Upper lobe of left lung (tissue), 6 donors: ENCODE results near the gene RIT2. TPM values are rescaled to one million over a fixed set of nuclear protein-coding genes. Genes with fewer than 3 reads are reported as not detected.
"Not testable (repeated sequence)": the region's sequence is repeated elsewhere in the genome, so short reads cannot be mapped to it uniquely, and the experiment has no call there.

Experiments
- ATAC-seq, 2 donors: fragments of 200-7000 bp; cut with Tn5 transposase; one replicate each; pipeline ENCODE4 v1.9.1; 2022; ENCODE audit warnings: mild to moderate bottlenecking in 2 of 2, moderate library complexity in 2 of 2; ENCODE audit not compliant: low FRiP score in 2 of 2
- DNase-seq, 2 donors: peaks; one replicate each; pipeline ENCODE4 v3.0.0-alpha.2; 2019 to 2020
- H3K27ac ChIP-seq, 4 donors: fragments of 200-600 bp; sonication (generic); one replicate each; pipeline ENCODE4 v1.5.1; 2016 to 2019
- H3K27me3 ChIP-seq, 4 donors: fragments of 200-600 bp; sonication (generic); one replicate each; pipeline ENCODE4 v1.5.1; 2017 to 2019
- H3K36me3 ChIP-seq, 4 donors: fragments of 200-600 bp; sonication (generic); one replicate each; pipeline ENCODE4 v1.5.1; 2016 to 2019
- H3K4me1 ChIP-seq, 4 donors: fragments of 200-600 bp; sonication (generic); one replicate each; pipeline ENCODE4 v1.5.1; 2018 to 2019
- H3K4me3 ChIP-seq, 4 donors: fragments of 200-600 bp; sonication (generic); one replicate each; pipeline ENCODE4 v1.5.1; 2017 to 2019; ENCODE audit warnings: mild to moderate bottlenecking in 2 of 4, moderate library complexity in 1 of 4
- H3K9me3 ChIP-seq, 4 donors: fragments of 200-600 bp; sonication (generic); one replicate each; pipeline ENCODE4 v1.5.1; 2018 to 2019
- CTCF ChIP-seq, 6 experiments: fragments of 450-650 bp in 4 of 6; fragments of 200-600 bp in 2 of 6; sonication (generic) in 2 of 6; IDR thresholded peaks; one replicate each; pipeline ENCODE4 v1.5.1; 2016 to 2019; ENCODE audit warnings: antibody characterized with exemption in 6 of 6
- EP300 ChIP-seq, 4 donors: sonication (generic); formaldehyde crosslinking; IDR thresholded peaks; one replicate each; pipeline ENCODE4 v1.5.1; 2017; ENCODE audit warnings: antibody characterized with exemption in 4 of 4, control low read depth in 2 of 4
- POLR2A ChIP-seq, 4 donors: fragments of 450-650 bp; IDR thresholded peaks; one replicate each; pipeline ENCODE4 v1.5.1; 2016 to 2017; ENCODE audit warnings: antibody characterized with exemption in 4 of 4, mild to moderate bottlenecking in 2 of 4
- POLR2AphosphoS5 ChIP-seq, 2 donors: sonication (generic); formaldehyde crosslinking; IDR thresholded peaks; one replicate each; pipeline ENCODE4 v1.5.1; 2017; ENCODE audit warnings: antibody characterized with exemption in 2 of 2
- WGBS, 2 donors: methylation state at CpG; one replicate each; pipeline ENCODE4 v1.1.5; 2017 to 2018; 5-methylcytosine and 5-hydroxymethylcytosine counted together
- total RNA-seq, 6 donors: library from RNA; depleted of rRNA in 4 of 6; stranded (reverse); fragments of >200 nt in 4 of 6; gene quantifications; one replicate each; pipeline versions ENCODE4 v1.1.0 to v1.2.1, GENCODE V29; 2016 to 2021
- donor health status: DM: no; HTN: no; CAD: no; lungs with moderate emphysema.
- donor health status: DM: no; HTN: yes; CAD: no; lungs with severe emphysema.

RIT2 gene
- total RNA-seq, 6 donors from 2014 or later, result not detected

GRCh38 chr18:42745171-42745570 is 370.3 kb downstream of the RIT2 start:
- no peaks in the 10 kb centered on the region for H3K36me3 ChIP-seq
- no peak overlapping the region for H3K27ac ChIP-seq
- no peaks in the 10 kb centered on the region for H3K9me3 ChIP-seq
- H3K4me3 ChIP-seq, result no peak overlapping the region
- DNase-seq, result no peak
- no peak for TF ChIP-seq EP300 (IDR thresholded peaks at IDR 0.05)
- TF ChIP-seq POLR2AphosphoS5 (IDR thresholded peaks at IDR 0.05), result no peak
- TF ChIP-seq POLR2A (IDR thresholded peaks at IDR 0.05), result no peak
- no peak for TF ChIP-seq CTCF (IDR thresholded peaks at IDR 0.05)
- ATAC-seq, result no peak
- H3K4me1 ChIP-seq, result no peaks in the 10 kb centered on the region
- no peaks in the 10 kb centered on the region for H3K27me3 ChIP-seq

GRCh38 chr18:42743373-42744138 is 371.9 kb downstream of the RIT2 start:
- Histone ChIP-seq H3K36me3 (no peaks in the 10 kb centered on the region), H3K27me3 (no peaks in the 10 kb centered on the region), H3K9me3 (no peaks in the 10 kb centered on the region), H3K4me1 (no peaks in the 10 kb centered on the region), H3K4me3 (no peak overlapping the region), H3K27ac (no peak overlapping the region)
- DNase-seq (no peak), ATAC-seq (no peak)
- 66 to 75% methylated on average over 7 of the region's 7 CpGs for WGBS, 2 donors
- TF ChIP-seq POLR2A (IDR thresholded peaks at IDR 0.05) (no peak), CTCF (IDR thresholded peaks at IDR 0.05) (no peak), POLR2AphosphoS5 (IDR thresholded peaks at IDR 0.05) (no peak), EP300 (IDR thresholded peaks at IDR 0.05) (no peak)

- no peak for DNase-seq
- no peak for ATAC-seq
- H3K27ac ChIP-seq, result no peak overlapping the region
- TF ChIP-seq CTCF (IDR thresholded peaks at IDR 0.05) (no peak), POLR2AphosphoS5 (IDR thresholded peaks at IDR 0.05) (no peak), POLR2A (IDR thresholded peaks at IDR 0.05) (no peak), EP300 (IDR thresholded peaks at IDR 0.05) (no peak)
- no peaks in the 10 kb centered on the region for H3K36me3 ChIP-seq
- H3K4me1 ChIP-seq, result no peaks in the 10 kb centered on the region
- H3K27me3 ChIP-seq, result no peaks in the 10 kb centered on the region
- H3K4me3 ChIP-seq, result no peak overlapping the region
- H3K9me3 ChIP-seq, result no peaks in the 10 kb centered on the region
Observed at GRCh38 chr18:42742969-42743368, 372.5 kb downstream of the RIT2 start.

GRCh38 chr18:42742474-42742873 is 373.0 kb downstream of the RIT2 start:
- Histone ChIP-seq H3K27ac (no peak overlapping the region), H3K36me3 (no peaks in the 10 kb centered on the region), H3K4me1 (no peaks in the 10 kb centered on the region), H3K9me3 (no peaks in the 10 kb centered on the region), H3K27me3 (no peaks in the 10 kb centered on the region), H3K4me3 (no peak overlapping the region)
- ATAC-seq (no peak), DNase-seq (no peak)
- no peak for TF ChIP-seq CTCF (IDR thresholded peaks at IDR 0.05)
- TF ChIP-seq POLR2A (IDR thresholded peaks at IDR 0.05), result no peak
- TF ChIP-seq POLR2AphosphoS5 (IDR thresholded peaks at IDR 0.05), result no peak
- no peak for TF ChIP-seq EP300 (IDR thresholded peaks at IDR 0.05)

DNA sequence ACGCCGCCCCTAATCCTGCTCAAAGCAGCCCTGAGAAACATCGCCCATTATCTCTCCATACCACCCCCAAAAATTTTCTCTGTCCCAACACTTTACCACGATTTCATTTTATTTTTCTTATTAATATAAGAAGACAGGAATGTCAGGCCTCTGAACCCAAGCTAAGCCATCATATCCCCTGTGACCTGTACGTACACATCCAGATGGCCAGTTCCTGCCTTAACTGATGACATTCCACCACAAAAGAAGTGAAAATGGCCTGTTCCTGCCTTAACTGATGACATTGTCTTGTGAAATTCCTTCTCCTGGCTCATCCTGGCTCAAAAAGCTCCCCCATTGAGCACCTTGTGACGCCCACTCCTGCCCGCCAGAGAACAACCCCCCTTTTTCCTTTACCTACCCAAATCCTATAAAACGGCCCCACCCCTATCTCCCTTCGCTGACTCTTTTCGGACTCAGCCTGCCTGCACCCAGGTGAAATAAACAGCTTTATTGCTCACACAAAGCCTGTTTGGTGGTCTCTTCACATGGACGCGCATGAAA is 373.6 kb downstream of the RIT2 start:
- not testable (repeated sequence) for H3K27ac ChIP-seq, H3K36me3 ChIP-seq, H3K4me1 ChIP-seq, H3K9me3 ChIP-seq, DNase-seq, H3K27me3 ChIP-seq, ATAC-seq, H3K4me3 ChIP-seq
- WGBS, 2 donors, result 83 to 86% methylated on average over 12 of the region's 12 CpGs

DNA sequence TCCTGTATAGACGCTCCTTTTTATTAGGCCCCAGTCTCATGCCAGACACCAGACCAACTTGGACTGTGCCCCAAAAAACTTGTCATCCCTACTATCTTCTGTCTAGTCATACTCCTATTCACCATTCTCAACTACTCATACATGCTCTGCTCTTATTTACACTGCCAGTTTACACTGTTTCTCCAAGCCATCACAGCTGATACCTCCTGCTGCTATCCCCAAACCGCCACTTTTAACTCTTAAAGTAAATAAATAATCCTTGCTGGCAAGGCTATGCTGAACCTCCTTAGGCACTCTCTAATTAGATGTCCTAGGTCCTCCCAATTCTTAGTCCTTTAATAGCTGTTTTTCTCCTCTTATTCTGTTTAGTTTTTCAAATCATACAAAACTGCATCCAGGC is 374.2 kb downstream of the RIT2 start:
- H3K27ac ChIP-seq, ATAC-seq, DNase-seq, H3K9me3 ChIP-seq, H3K36me3 ChIP-seq, H3K27me3 ChIP-seq, H3K4me3 ChIP-seq, H3K4me1 ChIP-seq: not testable (repeated sequence)
- WGBS, 2 donors, result 62 to 77% methylated on average over 2 of the region's 2 CpGs
